Small intestine (tissue), 7 donors: ENCODE data around the gene JARID2. TPM values are rescaled to one million over a fixed set of nuclear protein-coding genes. Genes with fewer than 3 reads are reported as not detected.

Source experiments
- DNase-seq, 2 donors: peaks; one replicate each; pipeline versions ENCODE4 v3.0.0 to v3.0.0-alpha.2; 2013
- FAIRE-seq: peaks from 2 replicates; lab custom pipeline; 2012; peaks lifted over from hg19 to GRCh38; lab: Jason Lieb, UNC
- H3K27ac ChIP-seq, 3 donors: one replicate each; pipeline ENCODE4 v1.5.1; 2013; ENCODE audit warnings: low read length in 2 of 3, mild to moderate bottlenecking in 2 of 3, control low read depth in 1 of 3, inconsistent platforms in 1 of 3, low read depth in 1 of 3, moderate library complexity in 1 of 3
- H3K27me3 ChIP-seq, 3 donors: one replicate each; pipeline ENCODE4 v1.6.1; 2013; ENCODE audit warnings: low read length in 3 of 3, inconsistent platforms in 1 of 3; ENCODE audit not compliant: control insufficient read depth in 3 of 3, insufficient read depth in 3 of 3
- H3K36me3 ChIP-seq, 3 donors: one replicate each; pipeline ENCODE4 v1.6.1; 2013; ENCODE audit warnings: low read length in 3 of 3, inconsistent platforms in 1 of 3, low read depth in 1 of 3, mild to moderate bottlenecking in 1 of 3, moderate library complexity in 1 of 3; ENCODE audit not compliant: control insufficient read depth in 3 of 3, insufficient read depth in 2 of 3
- H3K4me1 ChIP-seq, 3 donors: one replicate each; pipeline ENCODE4 v1.6.1; 2013; ENCODE audit warnings: low read length in 2 of 3, inconsistent platforms in 1 of 3, low read depth in 1 of 3, mild to moderate bottlenecking in 1 of 3, moderate library complexity in 1 of 3; ENCODE audit not compliant: control insufficient read depth in 3 of 3, insufficient read depth in 2 of 3
- H3K4me3 ChIP-seq, 3 donors: one replicate each; pipeline ENCODE4 v1.5.1; 2013; ENCODE audit warnings: low read length in 3 of 3, control low read depth in 1 of 3, inconsistent platforms in 1 of 3, low read depth in 1 of 3, mild to moderate bottlenecking in 1 of 3, moderate library complexity in 1 of 3
- H3K9me3 ChIP-seq, 2 donors: one replicate each; pipeline ENCODE4 v1.6.1; 2013; ENCODE audit warnings: low read depth in 1 of 2, low read length in 1 of 2; ENCODE audit not compliant: control insufficient read depth in 2 of 2, insufficient read depth in 1 of 2
- WGBS, 3 donors: extraction: QIAGEN DNeasy Blood & Tissue Kit; methylation state at CpG; one replicate each; pipeline ENCODE4 v1.1.7; 2013; 5-methylcytosine and 5-hydroxymethylcytosine counted together
- polyA plus RNA-seq, 4 donors: library from polyadenylated mRNA; stranded (reverse) in 3 of 4; unstranded in 1 of 4; fragments of 200-250 nt in 3 of 4; fragments of 120-200 nt in 1 of 4; gene quantifications; one replicate each; pipeline versions ENCODE4 v1.2.1 to v1.2.3, GENCODE V29; 2013
- donor health status: healthy with polysubstance abuse.
- donor health status: control.
- donor health status: control.
- donor health status: Bipolar disorder and iron deficiency.
- donor health status: healthy.

JARID2 gene
- polyA plus RNA-seq, 4 donors = 4.9 to 10.5 (median 6.7) TPM

GRCh38 chr6:15356179-15356578, 110.3 kb downstream of the JARID2 start:
- WGBS, 3 donors = 73 to 88% (median 86%) methylated on average over 6 of the region's 6 CpGs
- no peak for FAIRE-seq

GRCh38 chr6:15356937-15357336, 111.1 kb downstream of the JARID2 start:
- Histone ChIP-seq H3K27me3 (no peaks in the 10 kb centered on the region), H3K27ac (no peak overlapping the region), H3K36me3 (no peaks in the 10 kb centered on the region), H3K9me3 (no peaks in the 10 kb centered on the region), H3K4me3 (no peak overlapping the region), H3K4me1 (peaks cover 0 to 3% (median 0%) of the 10 kb centered on the region in 3 donors)
- FAIRE-seq (no peak), DNase-seq (no peak)
- 75 to 87% (median 87%) methylated on average over 5 of the region's 5 CpGs for WGBS, 3 donors

More at GRCh38 chr6:15356179-15356578, 110.3 kb downstream of the JARID2 start:
- no peak overlapping the region for H3K27ac ChIP-seq
- no peak for DNase-seq
- no peak overlapping the region for H3K4me3 ChIP-seq
- no peaks in the 10 kb centered on the region for H3K27me3 ChIP-seq
- H3K9me3 ChIP-seq = no peaks in the 10 kb centered on the region
- H3K4me1 ChIP-seq = peaks cover 0 to 4% (median 0%) of the 10 kb centered on the region in 3 donors
- no peaks in the 10 kb centered on the region for H3K36me3 ChIP-seq

- H3K9me3 ChIP-seq = no peaks in the 10 kb centered on the region
- H3K36me3 ChIP-seq = no peaks in the 10 kb centered on the region
- 64 to 85% (median 85%) methylated on average over 5 of the region's 5 CpGs for WGBS, 3 donors
- no peak for DNase-seq
- no peak overlapping the region for H3K27ac ChIP-seq
- no peak overlapping the region for H3K4me3 ChIP-seq
- peaks cover 0 to 3% (median 0%) of the 10 kb centered on the region in 3 donors for H3K4me1 ChIP-seq
- H3K27me3 ChIP-seq = no peaks in the 10 kb centered on the region
- FAIRE-seq = no peak
Observed at GRCh38 chr6:15357782-15358181, 111.9 kb downstream of the JARID2 start.

- H3K4me3 ChIP-seq = no peak overlapping the region
- H3K4me1 ChIP-seq = peaks cover 0 to 6% (median 3%) of the 10 kb centered on the region in 3 donors
- FAIRE-seq (no peak), DNase-seq (no peak)
- no peaks in the 10 kb centered on the region for H3K36me3 ChIP-seq
- 89 to 93% (median 90%) methylated on average over 9 of the region's 9 CpGs for WGBS, 3 donors
- no peaks in the 10 kb centered on the region for H3K9me3 ChIP-seq
- no peaks in the 10 kb centered on the region for H3K27me3 ChIP-seq
- H3K27ac ChIP-seq = no peak overlapping the region
Observed at GRCh38 chr6:15358579-15359327, 112.9 kb downstream of the JARID2 start.

GRCh38 chr6:15359335-15359862, 113.5 kb downstream of the JARID2 start:
- Histone ChIP-seq H3K9me3 (no peaks in the 10 kb centered on the region), H3K27me3 (no peaks in the 10 kb centered on the region), H3K4me3 (no peak overlapping the region), H3K27ac (no peak overlapping the region), H3K4me1 (peaks cover 3 to 6% (median 3%) of the 10 kb centered on the region in 3 donors), H3K36me3 (no peaks in the 10 kb centered on the region)
- 81 to 94% (median 87%) methylated on average over 11 of the region's 11 CpGs for WGBS, 3 donors
- DNase-seq (no peak), FAIRE-seq (no peak)

- no peaks in the 10 kb centered on the region for H3K36me3 ChIP-seq
- no peak for DNase-seq
- H3K27me3 ChIP-seq = no peaks in the 10 kb centered on the region
- H3K9me3 ChIP-seq = no peaks in the 10 kb centered on the region
- H3K4me1 ChIP-seq = peaks cover 3 to 6% (median 3%) of the 10 kb centered on the region in 3 donors
- no peak overlapping the region for H3K4me3 ChIP-seq
- FAIRE-seq = no peak
- no peak overlapping the region for H3K27ac ChIP-seq
- 97 to 98% (median 97%) methylated on average over 9 of the region's 9 CpGs for WGBS, 3 donors
Observed at GRCh38 chr6:15360300-15360699, 114.4 kb downstream of the JARID2 start.

- Histone ChIP-seq H3K27ac (no peak overlapping the region), H3K4me1 (peaks cover 3 to 6% (median 3%) of the 10 kb centered on the region in 3 donors), H3K36me3 (no peaks in the 10 kb centered on the region), H3K9me3 (no peaks in the 10 kb centered on the region), H3K27me3 (no peaks in the 10 kb centered on the region), H3K4me3 (no peak overlapping the region)
- FAIRE-seq = no peak
- 94 to 95% (median 95%) methylated on average over 3 of the region's 3 CpGs for WGBS, 3 donors
- DNase-seq = no peak
Observed at GRCh38 chr6:15361197-15361596, 115.3 kb downstream of the JARID2 start.

- DNase-seq (peak; percentile 27 to 51), FAIRE-seq (no peak)
- Histone ChIP-seq H3K4me1 (peaks cover 3 to 6% (median 6%) of the 10 kb centered on the region in 3 donors), H3K4me3 (no peak overlapping the region), H3K36me3 (no peaks in the 10 kb centered on the region), H3K9me3 (no peaks in the 10 kb centered on the region), H3K27me3 (no peaks in the 10 kb centered on the region), H3K27ac (no peak overlapping the region)
- WGBS, 3 donors = 65 to 71% (median 67%) methylated on average over 9 of the region's 9 CpGs
Observed at GRCh38 chr6:15362274-15363160, 116.6 kb downstream of the JARID2 start.
